HepG2 (cell line): ENCODE results near the gene PRSS38. TPM values are rescaled to one million over a fixed set of nuclear protein-coding genes. Genes with fewer than 3 reads are reported as not detected.

Experiments used
- E2F1 ChIP-seq: sonication (generic); formaldehyde crosslinking; IDR thresholded peaks from 2 replicates; pipeline ENCODE4 v1.5.0; 2020; ENCODE audit warnings: missing genetic modification reagents
- HINFP ChIP-seq: sonication (generic); formaldehyde crosslinking; IDR thresholded peaks from 2 replicates; pipeline ENCODE4 v1.4.0; 2020; ENCODE audit warnings: low read depth, mild to moderate bottlenecking, missing genetic modification reagents
- ISX ChIP-seq: sonication (generic); formaldehyde crosslinking; conservative IDR thresholded peaks from 2 replicates; pipeline ENCODE4 v1.5.0; 2020; ENCODE audit warnings: missing genetic modification reagents
- NFAT5 ChIP-seq: sonication (generic); formaldehyde crosslinking; IDR thresholded peaks from 2 replicates; pipeline ENCODE4 v1.4.0; 2020; ENCODE audit warnings: missing genetic modification reagents
- PHF8 ChIP-seq: sonication (generic); formaldehyde crosslinking; IDR thresholded peaks from 2 replicates; pipeline ENCODE4 v1.5.0; 2020; ENCODE audit warnings: missing genetic modification reagents
- TEF ChIP-seq: sonication (generic); formaldehyde crosslinking; IDR thresholded peaks from 2 replicates; pipeline ENCODE4 v1.5.0; 2020; ENCODE audit warnings: missing genetic modification reagents
- ZHX1 ChIP-seq: sonication (generic); formaldehyde crosslinking; IDR thresholded peaks from 2 replicates; pipeline ENCODE4 v1.8.1; 2022; ENCODE audit warnings: low read depth, mild to moderate bottlenecking, missing genetic modification reagents
- ZNF264 ChIP-seq: sonication (generic); formaldehyde crosslinking; IDR thresholded peaks from 2 replicates; pipeline ENCODE4 v1.4.0; 2020; ENCODE audit warnings: missing genetic modification reagents
- ZNF503 ChIP-seq: sonication (generic); formaldehyde crosslinking; IDR thresholded peaks from 2 replicates; pipeline ENCODE4 v1.4.0; 2020; ENCODE audit warnings: missing genetic modification reagents
- ZNF577 ChIP-seq: sonication (generic); formaldehyde crosslinking; IDR thresholded peaks from 2 replicates; pipeline ENCODE4 v1.4.0; 2020; ENCODE audit warnings: mild to moderate bottlenecking, low read depth, missing genetic modification reagents, borderline replicate concordance
- polyA plus RNA-seq, 8 experiments: library from polyadenylated mRNA; depleted of rRNA in 3 of 8; stranded (reverse) in 7 of 8; unstranded in 1 of 8; fragments of >200 nt; fragmentation: Illumina TruSeq in 4 of 8; extraction: Trizol in 4 of 8; gene quantifications; 2 replicates each; pipeline versions ENCODE4 v1.2.1 to v1.2.3, GENCODE V29; 2011 to 2016; ENCODE audit warnings: low read depth in 4 of 8, missing spikeins in 1 of 8, mixed read lengths in 1 of 8; ENCODE audit not compliant: insufficient read depth in 1 of 8
- total RNA-seq, 5 experiments: library from RNA; depleted of rRNA; stranded (reverse); fragments of >200 nt; fragmentation: Illumina TruSeq; extraction: Trizol; gene quantifications; 2 replicates each; pipeline ENCODE4 v1.2.3, GENCODE V29; 2016; ENCODE audit warnings: low read depth in 1 of 5

The PRSS38 gene
- total and polyA plus RNA-seq, 2 of the 13 experiments (the other 11 are each of a cell fraction or from before 2014, with no cell fraction given) = not detected

GRCh38 chr1:227845519-227845918, 30.0 kb downstream of the PRSS38 start (continued):
- TF ChIP-seq NFAT5 (CRISPR knock-in tag) (no peak), ZNF577 (CRISPR knock-in tag) (no peak), ISX (CRISPR knock-in tag) (no peak), ZNF503 (CRISPR knock-in tag) (no peak), ZNF264 (CRISPR knock-in tag) (no peak), TEF (CRISPR knock-in tag) (no peak), PHF8 (CRISPR knock-in tag) (no peak), E2F1 (CRISPR knock-in tag) (no peak), ZHX1 (no peak), HINFP (no peak)
